Measurements from ENCODE around the gene BAG1.

DNA sequence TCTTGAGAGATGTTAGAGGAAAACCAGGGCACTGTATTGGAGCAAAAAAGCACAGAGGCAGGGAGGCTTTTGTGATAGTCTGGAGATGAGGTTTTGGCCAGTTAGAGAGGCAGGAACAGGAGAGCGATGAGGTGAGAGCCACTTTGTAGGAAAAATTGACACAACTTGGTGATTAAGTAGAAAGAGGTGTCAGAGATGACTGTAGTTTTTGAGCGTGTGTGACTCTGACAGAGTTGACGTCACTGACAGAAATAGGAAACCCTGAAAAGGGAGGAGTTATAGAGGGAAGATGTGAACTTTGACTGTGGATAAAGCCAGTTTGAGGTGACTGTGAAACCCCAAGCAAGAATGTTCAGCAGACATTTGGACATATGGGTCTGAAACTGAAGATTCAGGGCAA is 41.5 kb upstream of the BAG1 start:
- TF ChIP-seq POLR2A (IDR thresholded peaks at IDR 0.05; ENCODE audit: low read length) (no peak), GATA1 (IDR thresholded peaks at IDR 0.05; ENCODE audit: low read depth, low read length) (no peak)
